ENCODE data around the gene AGT.

Gene AGT

DNA sequence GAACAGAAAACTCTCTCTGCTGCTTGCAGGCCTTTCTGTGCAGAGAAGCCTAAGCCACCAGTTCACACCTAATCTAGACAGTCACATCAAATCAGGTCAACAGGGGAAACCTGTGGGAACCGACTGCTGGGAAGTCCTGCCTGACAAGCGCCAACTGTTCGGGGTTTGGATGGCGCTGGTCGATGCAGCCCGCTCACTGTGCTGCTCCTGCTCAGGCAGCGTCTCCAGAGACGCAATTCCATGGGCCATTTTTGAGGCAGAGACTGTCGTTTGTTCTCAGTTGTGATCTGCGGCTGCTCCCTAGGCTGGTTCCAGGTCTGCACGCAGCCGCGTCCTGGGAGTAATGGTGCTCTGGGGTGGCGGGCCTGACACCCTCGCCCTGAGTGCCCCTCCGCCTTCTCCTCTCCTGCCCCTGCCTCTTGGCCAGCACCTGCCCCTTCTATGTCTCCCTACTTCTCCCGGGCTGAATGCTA, 1.4 kb downstream of the AGT start:
- H3K27me3 ChIP-seq (ENCODE audit: insufficient read depth, poor library complexity, severe bottlenecking), result no peaks in the 10 kb centered on the region
- no peaks in the 10 kb centered on the region for H3K4me1 ChIP-seq (ENCODE audit: insufficient read depth, poor library complexity, severe bottlenecking)

DNA sequence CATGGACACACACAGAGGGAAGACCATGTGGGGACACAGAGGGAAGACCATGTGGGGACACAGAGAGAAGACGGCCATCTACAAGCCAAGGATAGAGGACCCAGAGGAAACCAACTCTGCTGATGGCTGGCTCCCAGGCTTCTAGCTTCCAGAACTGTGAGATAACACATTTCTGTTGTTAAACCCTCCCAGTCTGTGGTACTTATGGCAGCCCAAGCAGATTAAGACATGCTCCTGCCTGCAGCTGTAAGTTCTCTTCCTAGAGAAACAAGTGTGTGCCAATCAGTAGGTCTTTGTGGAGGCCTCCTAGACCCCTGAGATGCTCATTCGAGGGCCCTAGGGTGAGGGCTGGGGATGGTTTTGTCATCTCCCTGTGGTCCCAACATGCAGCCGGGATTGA, 2.7 kb downstream of the AGT start:
- no peak overlapping the region for H3K4me3 ChIP-seq (ENCODE audit: severe bottlenecking)
- no peak for TF ChIP-seq CTCF (IDR thresholded peaks at IDR 0.05; ENCODE audit: poor library complexity, severe bottlenecking)
- no peak for DNase-seq (ENCODE audit: low spot score)
- H3K4me1 ChIP-seq (ENCODE audit: insufficient read depth, poor library complexity, severe bottlenecking), result no peaks in the 10 kb centered on the region
- H3K27ac ChIP-seq (ENCODE audit: poor library complexity, severe bottlenecking), result no peak overlapping the region
- H3K9me3 ChIP-seq (ENCODE audit: severe bottlenecking), result no peaks in the 10 kb centered on the region
- H3K27me3 ChIP-seq (ENCODE audit: insufficient read depth, poor library complexity, severe bottlenecking), result no peaks in the 10 kb centered on the region
- no peaks in the 10 kb centered on the region for H3K36me3 ChIP-seq (ENCODE audit: low read depth)
- ATAC-seq (ENCODE audit: low read depth), result no peak

More for the DNA sequence above, 1.4 kb downstream of the AGT start:
- Histone ChIP-seq H3K27ac (ENCODE audit: poor library complexity, severe bottlenecking) (no peak overlapping the region), H3K4me3 (ENCODE audit: severe bottlenecking) (no peak overlapping the region), H3K36me3 (ENCODE audit: low read depth) (no peaks in the 10 kb centered on the region), H3K9me3 (ENCODE audit: severe bottlenecking) (no peaks in the 10 kb centered on the region)
- DNase-seq (ENCODE audit: low spot score) (no peak), ATAC-seq (ENCODE audit: low read depth) (no peak)
- TF ChIP-seq CTCF (IDR thresholded peaks at IDR 0.05; ENCODE audit: poor library complexity, severe bottlenecking), result no peak

DNA sequence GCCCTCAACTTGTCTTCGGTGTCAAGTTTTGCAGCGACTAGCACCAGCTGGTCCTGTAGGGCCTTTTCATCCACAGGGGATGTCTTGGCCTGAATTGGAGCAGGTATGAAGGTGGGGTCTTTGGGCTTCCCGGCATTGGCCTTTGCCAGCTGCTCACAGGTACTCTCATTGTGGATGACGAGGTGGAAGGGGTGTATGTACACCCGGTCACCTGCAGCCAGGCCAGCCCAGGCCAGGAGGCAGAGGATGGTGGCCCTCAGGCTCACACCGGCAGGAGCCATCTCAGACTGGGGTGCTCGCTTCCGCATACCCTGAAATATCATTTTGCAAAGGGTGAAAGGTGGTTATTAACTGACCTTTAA, 3.4 kb downstream of the AGT start:
- Histone ChIP-seq H3K27ac (ENCODE audit: poor library complexity, severe bottlenecking) (no peak overlapping the region), H3K4me1 (ENCODE audit: insufficient read depth, poor library complexity, severe bottlenecking) (no peaks in the 10 kb centered on the region)

GRCh38 chr1:230709619-230710542, 4.0 kb downstream of the AGT start:
- H3K4me1 ChIP-seq (ENCODE audit: insufficient read depth, poor library complexity, severe bottlenecking), result no peaks in the 10 kb centered on the region
- no peaks in the 10 kb centered on the region for H3K27me3 ChIP-seq (ENCODE audit: insufficient read depth, poor library complexity, severe bottlenecking)
- H3K9me3 ChIP-seq (ENCODE audit: severe bottlenecking), result no peaks in the 10 kb centered on the region
- no peak overlapping the region for H3K27ac ChIP-seq (ENCODE audit: poor library complexity, severe bottlenecking)
- no peak for TF ChIP-seq CTCF (IDR thresholded peaks at IDR 0.05; ENCODE audit: poor library complexity, severe bottlenecking)
- no peaks in the 10 kb centered on the region for H3K36me3 ChIP-seq (ENCODE audit: low read depth)
- H3K4me3 ChIP-seq (ENCODE audit: severe bottlenecking), result no peak overlapping the region
- ATAC-seq (ENCODE audit: low read depth) (no peak), DNase-seq (ENCODE audit: low spot score) (no peak)

More for the DNA sequence above, 3.4 kb downstream of the AGT start:
- ATAC-seq (ENCODE audit: low read depth), result no peak
- no peaks in the 10 kb centered on the region for H3K27me3 ChIP-seq (ENCODE audit: insufficient read depth, poor library complexity, severe bottlenecking)
- no peaks in the 10 kb centered on the region for H3K36me3 ChIP-seq (ENCODE audit: low read depth)
- H3K4me3 ChIP-seq (ENCODE audit: severe bottlenecking), result no peak overlapping the region
- no peak for TF ChIP-seq CTCF (IDR thresholded peaks at IDR 0.05; ENCODE audit: poor library complexity, severe bottlenecking)
- no peak for DNase-seq (ENCODE audit: low spot score)
- H3K9me3 ChIP-seq (ENCODE audit: severe bottlenecking), result no peaks in the 10 kb centered on the region
